ENCODE results near the gene NBEA.
"Not testable (repeated sequence)": the region's sequence is repeated elsewhere in the genome, so short reads cannot be mapped to it uniquely, and the experiment has no call there.

NBEA gene

DNA sequence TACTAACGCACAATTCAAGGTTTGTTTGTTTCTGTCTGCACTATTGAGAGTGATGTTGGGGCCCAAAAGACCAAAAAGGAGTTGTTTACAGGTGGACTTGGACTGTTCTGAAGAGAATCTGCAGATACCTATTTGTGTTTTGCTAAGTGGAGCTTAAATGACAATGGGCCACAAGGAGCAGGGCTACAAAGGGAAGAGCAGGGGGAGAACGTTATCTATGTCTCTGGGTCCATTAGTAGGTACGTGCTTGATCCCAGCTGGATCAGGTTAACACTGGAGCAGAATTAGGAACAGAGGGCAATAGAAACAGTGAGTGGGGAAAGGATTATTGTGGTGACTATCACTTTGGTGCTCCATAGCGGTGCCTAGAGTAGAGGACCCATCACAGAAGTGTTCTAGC is 22.5 kb downstream of the NBEA start:
- DNase-seq (ENCODE audit: low read depth), result no peak

DNA sequence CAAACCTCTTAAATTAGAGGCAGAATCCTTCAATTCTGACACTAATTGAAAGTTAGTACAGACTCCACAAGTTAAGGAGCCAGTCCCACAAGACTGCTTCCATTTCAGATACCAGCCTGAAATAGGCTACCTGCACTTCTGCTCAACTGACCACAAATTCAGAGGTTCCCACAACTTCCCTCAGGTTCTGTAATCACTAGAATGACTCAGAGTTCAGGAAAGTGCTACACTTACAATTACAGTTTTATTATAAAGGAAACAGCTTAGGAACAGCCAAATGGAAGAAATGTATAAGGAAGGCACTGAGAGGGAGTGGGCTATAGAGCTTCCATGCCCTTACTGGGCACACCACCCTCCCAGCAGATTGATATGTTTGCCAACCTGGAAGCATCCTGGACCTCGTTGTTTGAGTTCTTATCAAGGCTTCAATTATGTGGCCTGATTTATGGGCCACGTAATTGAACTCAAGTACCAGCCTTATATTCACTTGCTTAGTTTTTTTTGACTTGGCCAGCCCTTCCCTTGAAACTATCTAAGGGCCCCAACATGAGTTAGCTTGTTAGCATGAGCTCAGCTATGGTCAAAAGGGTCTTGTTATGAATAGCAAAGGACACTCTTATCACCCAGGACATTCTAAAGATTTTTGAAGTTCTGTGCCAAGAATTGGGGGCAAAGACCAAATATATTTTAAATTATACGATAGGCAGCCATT is 25.9 kb downstream of the NBEA start:
- no peak for DNase-seq (ENCODE audit: low read depth)

DNA sequence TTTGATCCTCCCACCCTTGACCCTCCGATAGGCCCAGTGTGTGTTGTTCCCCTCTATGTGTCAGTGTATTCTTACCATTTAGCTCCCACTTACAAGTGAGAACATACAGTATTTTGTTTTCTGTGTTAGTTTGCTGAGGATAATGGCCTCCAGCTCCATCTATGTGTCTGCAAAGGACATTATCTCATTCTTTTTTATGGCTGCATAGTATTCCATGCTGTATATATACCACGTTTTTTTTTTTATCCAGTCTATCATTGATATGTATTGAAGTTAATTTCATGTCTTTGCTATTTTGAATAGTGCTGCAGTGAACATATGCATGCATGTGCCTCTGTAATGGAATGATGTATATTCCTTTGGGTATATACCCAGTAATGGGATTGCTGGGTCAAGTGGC is 27.5 kb downstream of the NBEA start:
- DNase-seq (ENCODE audit: low read depth), result not testable (repeated sequence)

DNA sequence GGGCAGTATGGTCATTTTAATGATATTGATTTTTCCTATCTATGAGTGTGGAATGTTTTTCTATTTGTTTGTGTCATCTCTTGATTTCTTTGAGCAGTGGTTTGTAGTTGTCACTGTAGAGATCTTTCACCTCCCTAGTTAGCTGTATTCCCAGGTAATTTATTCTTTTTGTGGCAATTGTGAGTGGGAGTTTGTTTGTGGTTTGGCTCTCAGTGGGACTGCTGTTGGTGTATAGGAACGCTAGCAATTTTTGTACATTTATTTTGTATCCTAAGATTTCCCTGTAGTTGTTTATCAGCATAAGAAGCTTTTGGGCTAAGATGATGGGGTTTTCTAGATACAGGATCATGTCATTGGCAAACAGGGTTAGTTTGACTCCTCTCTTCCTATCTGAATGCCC is 28.9 kb downstream of the NBEA start:
- DNase-seq (ENCODE audit: low read depth), result no peak

DNA sequence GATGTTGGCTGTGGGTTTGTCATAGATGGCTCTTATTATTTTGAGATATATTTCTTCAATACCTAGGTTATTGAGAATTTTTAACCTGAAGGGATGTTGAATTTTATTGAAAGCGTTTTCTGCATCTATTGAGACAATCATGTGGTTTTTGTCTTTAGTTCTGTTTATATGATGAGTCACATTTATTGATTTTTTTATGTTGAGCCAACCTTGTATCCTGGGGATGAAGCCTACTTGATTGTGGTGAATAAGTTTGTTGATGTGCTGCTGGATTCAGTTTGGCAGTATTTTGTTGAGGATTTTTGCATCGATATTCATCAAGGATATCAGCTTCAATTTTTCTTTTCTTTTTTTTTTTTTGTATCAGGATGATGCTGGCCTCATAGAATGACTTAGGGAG is 29.4 kb downstream of the NBEA start:
- DNase-seq (ENCODE audit: low read depth), result no peak

DNA sequence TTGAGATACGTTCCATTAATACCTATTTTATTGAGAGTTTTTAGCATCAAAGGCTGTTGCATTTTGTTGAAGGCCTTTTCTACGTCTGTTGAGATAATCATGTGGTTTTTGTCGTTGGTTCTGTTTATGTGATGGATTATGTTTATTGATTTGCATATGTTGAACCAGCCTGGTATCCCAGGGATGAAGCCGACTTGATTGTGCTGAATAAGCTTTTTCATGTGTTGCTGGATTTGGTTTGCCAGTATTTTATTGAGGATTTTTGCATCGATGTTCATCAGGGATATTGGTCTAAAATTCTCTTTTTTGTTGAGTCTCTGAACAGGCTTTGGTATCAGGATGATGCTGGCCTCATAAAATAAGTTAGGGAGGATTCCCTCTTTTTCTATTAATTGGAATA is 43.1 kb downstream of the NBEA start:
- DNase-seq (ENCODE audit: low read depth), result not testable (repeated sequence)

DNA sequence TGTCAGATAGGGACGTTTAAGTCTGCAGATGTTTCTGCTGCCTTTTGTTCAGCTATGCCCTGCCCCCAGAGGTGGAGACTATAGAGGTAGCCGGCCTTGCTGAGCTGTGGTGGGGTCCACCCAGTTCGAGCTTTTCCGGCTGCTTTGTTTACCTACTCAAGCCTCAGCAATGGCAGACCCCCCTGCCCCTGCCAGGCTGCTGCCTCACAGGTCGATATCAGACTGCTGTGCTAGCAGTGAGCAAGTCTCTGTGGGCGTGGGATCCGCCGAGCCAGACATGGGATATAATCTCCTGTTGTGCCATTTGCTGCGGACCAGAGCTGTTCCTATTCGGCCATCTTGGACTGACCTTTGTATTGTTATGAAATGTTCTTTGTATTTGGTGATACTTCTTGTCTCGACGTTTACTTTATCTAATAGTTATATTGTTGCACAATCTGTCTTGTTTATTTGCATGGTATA is 46.3 kb downstream of the NBEA start:
- no peak for DNase-seq (ENCODE audit: low read depth)

DNA sequence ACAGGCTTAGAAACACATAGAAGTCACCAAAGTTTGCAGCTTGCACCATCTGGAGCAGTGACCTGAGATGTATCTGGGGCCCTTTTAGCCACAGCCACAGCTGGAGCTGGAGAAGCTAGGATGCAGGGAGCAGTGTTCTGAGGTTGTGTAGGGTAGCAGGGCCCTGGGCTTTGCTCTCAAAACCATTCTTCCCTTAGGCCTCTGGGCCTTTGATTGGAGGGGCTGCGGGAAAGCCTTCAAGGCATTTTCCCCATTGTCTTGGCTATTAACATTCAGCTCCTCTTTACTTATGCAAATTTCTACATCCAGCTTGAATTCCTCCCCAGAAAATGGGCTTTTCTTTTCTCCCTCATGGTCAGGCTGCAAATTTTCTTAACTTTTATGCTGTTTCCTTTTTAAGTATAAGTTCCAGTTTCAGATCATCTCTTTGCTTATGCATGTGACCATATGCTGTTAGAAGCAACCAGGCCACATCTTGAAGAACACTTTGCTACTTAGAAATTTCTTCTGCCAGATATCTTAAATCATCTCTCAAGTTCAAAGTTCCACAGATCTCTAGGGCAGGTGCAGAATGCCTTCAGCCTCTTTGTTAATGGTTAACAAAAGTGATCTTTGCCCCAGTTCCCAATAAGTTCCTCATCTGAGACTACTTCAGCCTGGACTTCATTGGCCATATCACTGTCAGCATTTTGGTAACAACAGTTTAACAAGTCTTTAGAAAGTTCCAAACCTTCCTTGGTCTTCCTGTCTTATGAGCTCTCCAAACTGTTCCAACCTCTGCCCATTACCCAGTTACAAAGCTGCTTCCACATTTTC is 48.5 kb downstream of the NBEA start:
- no peak for DNase-seq (ENCODE audit: low read depth)

DNA sequence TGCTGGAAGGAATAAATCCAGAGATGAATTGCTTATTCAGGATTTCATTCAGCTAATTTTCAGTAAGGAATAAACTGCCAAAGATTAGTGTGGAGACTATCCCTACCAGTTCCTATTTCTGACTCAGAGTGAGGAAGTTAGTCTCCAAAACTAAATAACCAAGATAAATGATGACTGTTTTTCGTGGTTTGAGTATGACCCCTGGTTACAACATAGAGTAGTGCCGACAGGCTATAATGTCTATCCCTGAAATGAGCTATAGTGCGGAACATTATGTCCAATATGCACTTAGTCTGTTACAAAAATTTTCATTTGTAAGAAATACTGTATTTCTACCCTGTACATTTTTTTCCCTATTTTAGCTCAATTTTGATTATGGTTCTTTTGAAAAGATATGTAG is 51.4 kb downstream of the NBEA start:
- DNase-seq (ENCODE audit: low read depth), result no peak

DNA sequence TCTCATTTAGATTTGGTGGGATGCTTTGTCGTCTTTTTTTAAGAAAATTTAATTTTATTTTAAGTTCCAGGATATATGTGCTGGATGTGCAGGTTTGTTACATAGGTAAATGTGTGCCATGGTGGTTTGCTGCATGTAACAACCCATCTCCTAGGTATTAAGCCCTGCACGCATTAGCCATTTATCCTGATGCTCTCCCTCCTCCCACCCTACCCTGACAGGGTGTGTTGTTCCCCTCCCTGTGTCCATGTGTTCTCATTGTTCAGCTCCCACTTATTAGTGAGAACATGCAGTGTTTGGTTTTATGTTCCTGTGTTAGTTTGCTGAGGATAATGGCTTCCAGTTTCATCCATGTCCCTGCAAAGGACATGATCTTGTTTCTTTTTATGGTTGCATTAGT is 61.7 kb downstream of the NBEA start:
- not testable (repeated sequence) for DNase-seq (ENCODE audit: low read depth)

DNA sequence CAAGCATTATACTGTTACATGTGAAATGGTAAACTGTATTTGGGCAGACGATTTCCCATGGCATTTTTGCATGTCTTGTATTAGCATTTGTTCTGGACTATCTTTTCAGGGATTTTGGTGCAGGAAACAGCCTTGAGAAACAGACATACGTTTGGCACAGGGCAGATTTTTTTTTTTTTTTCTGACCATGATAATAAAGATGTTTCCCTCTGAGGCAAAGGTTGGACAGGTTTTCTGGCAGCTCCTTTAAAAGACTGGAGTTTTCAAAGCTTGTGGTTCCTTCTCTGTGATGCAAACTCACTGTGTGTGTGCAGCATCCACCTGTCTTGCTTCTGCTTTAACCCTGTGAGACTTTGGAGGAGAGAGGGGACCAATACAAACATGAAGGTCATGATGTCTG is 63.0 kb downstream of the NBEA start:
- no peak for DNase-seq (ENCODE audit: low read depth)

DNA sequence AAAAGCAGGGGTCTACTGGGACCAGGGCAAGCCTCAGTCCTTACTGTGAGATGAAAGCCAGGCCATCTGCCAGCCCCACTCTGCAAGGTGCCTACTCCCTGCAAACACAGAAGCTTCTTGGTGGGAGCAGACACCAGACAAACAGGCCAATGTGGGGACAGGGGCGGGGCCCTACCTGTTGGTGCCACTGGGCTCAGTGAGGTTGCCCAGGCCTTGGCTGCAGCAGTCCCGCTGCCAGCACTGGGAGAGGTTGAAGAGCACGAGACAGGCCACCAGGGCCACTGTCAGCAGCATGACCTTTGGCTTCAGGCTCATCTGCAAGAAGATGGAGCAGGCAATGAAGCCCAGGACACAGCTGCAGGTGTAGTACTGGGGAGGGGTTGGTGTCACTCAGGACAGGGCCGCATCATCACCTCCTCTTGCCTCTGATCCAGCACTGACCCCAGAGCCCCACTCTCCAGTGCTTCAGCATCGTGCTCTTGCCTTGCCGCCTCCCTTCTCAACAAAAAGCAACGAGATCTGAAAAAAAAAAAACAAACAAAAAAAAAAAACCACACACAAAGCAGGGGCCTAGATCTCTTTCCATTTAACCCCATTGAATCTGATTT is 72.6 kb downstream of the NBEA start:
- no peak for DNase-seq (ENCODE audit: low read depth)

DNA sequence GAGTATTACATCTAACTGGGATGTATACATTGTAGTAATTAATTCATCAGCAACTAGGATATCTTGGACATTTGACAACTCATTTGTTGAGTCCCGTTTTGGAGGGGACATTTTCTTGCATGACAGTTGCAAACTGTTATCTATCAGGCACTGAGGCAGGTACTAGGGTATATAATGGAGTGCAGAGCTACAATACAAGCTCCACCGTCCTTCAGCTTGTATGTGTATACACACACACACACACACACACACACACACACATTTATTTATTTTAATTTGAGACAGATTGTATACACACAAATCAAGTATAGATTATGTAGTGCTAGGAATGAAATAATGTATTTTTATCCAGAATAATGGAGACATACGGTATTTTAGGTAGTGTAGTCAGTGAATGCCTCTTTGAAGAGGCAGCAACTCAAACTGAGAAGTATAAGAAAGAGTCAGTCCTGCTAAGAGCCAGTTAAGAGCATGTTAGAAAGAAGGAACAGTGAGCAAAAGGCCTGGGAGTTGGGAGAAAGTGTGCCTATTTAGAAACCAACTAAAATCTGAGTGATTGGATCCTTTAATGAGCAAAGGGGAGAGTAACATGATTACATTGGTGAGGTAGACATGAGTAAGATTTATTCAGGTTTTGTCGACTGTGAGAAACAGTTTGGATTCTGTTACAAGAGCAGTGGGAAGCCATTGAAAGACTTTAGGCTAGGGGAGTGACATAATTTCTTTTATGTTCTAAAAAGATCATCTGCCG is 74.5 kb downstream of the NBEA start:
- DNase-seq (ENCODE audit: low read depth), result no peak

DNA sequence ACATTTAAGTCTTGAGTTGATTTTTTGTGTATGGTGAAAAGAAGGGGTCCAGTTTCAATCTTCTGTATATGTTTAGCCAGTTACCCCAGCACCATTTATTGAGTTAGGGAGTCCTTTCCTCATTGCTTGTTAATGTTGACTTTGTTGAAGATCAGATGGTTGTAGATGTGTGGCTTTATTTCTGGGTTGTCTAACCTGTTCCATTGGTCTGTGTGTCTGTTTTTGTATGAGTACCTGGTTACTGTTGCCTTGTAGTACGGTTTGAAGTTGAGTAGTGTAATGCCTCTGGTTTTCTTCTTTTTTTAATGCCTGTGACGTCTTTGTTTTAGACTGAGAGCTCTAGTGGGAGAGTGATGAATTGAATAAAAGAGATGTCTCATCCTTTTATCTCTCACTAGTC is 83.2 kb downstream of the NBEA start:
- DNase-seq (ENCODE audit: low read depth), result no peak

DNA sequence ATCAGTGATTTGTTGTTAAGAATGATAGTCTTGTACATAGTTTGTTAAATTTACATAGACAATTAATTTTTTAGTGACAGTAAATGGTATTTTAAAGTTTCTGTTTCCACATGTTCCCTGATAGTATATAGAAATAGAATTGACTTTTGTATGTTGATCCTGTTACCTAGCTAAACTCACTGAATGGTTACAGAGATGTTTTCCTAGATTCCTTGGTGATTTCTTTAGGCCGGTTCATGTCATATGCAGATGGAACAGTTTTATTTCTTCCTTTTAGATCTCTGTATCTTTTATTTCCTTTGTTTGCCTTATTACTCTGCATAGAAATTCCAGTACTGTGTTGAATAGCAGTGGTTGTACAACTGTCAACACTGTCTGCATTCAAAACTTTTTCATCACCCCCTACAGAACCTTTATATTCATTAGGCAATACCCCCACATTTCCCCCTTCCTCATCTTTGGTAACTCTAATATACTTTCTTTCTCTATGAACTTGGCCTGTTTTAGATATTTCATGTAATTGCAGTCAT is 86.3 kb downstream of the NBEA start:
- no peak for DNase-seq (ENCODE audit: low read depth)

DNA sequence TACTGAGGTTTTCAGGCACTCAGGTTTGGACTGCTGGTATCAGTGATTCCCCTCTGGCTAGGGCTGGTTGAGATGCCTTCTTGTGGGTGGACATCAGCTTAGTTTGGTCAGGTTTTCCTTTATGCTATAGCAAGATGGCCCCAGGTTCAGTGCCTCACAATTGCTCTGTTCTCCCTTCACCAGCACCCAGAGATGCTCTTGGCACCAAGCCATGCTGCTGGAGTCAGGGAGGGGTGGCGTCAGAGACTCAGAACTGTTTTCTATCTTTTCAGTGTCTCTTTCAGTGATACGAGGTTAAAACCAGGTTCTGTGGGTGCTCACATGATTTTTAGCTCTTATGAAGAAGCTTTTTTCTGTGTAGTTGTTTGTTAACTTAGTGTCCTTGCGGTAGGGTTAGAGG is 96.9 kb downstream of the NBEA start:
- DNase-seq (ENCODE audit: low read depth), result no peak

DNA sequence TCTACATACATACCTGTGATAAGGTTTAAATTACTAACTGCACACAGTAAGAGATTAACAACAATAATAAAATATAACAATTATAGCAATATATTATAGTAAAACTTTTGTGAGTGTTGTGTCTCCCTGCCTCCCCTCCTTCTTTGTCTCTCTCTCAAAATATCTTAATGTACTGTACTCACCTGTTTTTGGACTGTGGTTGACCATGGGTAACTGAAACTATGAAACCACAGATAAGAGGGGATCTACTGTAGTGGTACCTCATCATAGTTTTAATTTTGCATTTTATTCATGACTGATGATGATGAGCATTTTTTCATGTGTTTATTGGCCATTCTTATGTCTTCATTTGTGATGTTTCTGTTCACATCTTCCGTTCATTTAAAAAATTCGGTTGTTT is 104.5 kb downstream of the NBEA start:
- no peak for DNase-seq (ENCODE audit: low read depth)

DNA sequence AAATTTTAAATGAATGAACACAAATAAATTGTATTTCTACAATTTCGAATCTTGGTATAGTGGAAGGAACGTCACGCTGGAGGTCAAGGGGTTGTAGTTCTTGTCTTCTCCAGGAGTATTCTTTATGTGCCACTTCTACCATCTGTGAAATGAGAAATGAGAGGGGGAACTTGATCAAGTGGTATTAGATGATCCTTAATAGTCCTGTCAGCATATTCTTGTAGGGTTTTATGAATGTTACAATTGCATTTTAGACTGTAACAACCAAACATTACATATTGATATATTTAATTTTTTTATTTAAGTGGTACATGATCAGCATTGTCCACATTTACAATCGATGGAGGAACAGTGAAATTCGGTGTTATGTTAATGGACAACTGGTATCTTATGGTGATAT is 113.6 kb downstream of the NBEA start:
- no peak for DNase-seq (ENCODE audit: low read depth)

DNA sequence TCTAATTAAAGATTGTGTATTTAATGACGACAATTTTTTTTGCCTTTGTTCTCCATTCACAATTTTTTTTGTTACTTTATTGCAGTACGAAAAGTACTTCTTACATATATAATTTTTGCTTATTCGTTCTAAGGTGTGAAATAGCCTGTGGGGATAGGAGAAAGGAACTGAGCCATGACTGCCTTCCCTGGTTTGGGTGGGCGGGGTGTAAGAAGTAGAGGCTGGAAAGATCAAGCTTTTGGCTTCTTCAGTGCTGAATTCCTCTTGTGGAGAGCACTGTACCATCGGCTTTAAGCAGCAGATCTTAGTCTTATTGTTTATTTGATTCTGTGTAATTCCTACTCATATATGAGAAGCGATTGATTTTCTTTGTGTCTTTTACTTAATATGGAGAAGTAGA is 115.8 kb downstream of the NBEA start:
- DNase-seq (ENCODE audit: low read depth), result no peak

DNA sequence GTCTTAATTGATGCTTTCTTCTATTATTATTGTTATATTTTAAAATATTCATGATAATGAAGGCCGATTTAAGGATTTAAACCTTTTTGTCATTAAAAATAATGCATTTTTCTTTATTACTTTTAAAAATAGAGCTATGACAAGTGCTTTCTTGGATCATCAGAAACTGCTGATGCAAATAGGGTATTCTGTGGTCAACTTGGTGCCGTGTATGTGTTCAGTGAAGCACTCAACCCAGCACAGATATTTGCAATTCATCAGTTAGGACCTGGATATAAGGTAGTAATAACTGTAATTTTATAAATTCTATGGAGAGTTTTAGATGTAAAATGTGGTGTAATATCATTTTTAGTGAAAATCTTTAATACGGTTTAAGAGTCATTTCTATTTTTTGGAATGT is 116.5 kb downstream of the NBEA start:
- DNase-seq (ENCODE audit: low read depth), result not testable (repeated sequence)

DNA sequence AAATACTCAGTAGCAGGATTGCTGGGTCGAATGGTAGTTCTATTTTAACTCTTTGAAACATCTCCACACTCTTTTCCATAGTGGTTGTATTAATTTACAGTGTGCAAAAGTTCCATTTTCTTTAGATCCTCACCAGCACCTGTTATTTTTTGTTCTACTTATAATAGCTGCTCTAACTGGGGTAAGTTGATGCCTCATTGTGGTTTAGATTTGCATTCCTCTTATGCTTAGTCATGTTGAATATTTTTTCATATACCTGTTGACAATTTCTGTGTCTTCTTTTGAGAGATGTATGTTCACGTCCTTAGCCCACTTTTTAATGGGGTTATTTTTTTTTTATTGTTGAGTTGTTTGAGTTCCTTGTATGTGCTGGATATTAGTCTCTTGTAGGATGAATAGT is 144.6 kb downstream of the NBEA start:
- DNase-seq (ENCODE audit: low read depth), result no peak

DNA sequence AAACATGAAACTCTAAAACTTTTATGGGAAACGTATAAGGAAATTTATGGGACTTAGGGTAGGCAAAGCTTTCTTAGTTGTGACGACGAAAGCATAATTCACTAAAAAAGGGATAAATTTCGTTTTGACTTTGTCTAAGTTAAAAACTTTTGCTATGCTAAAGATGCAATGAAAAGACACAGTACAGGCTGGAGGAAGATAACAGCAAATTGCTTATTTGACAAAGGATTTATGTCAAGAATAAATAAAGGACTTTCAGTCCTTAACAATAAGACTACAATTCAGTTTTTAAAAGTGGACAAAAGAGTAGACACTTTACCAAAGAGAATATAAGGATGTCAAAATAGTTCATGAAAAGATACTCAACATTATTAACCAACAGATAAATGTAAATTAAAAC is 150.2 kb downstream of the NBEA start:
- DNase-seq (ENCODE audit: low read depth), result no peak

All from stimulated activated CD8-positive, alpha-beta memory T cell treated with anti-CD3 and anti-CD28 coated beads, Interleukin-4, amount 100 ng/mL, for 24 hours (primary cell).